ENCODE measurements around the gene PADI3. TPM values are rescaled to one million over a fixed set of nuclear protein-coding genes. Genes with fewer than 3 reads are reported as not detected.

Gene PADI3
- polyA plus RNA-seq, 1 of the 3 experiments (the other 2 are of a cell fraction), result 0.30 TPM

DNA sequence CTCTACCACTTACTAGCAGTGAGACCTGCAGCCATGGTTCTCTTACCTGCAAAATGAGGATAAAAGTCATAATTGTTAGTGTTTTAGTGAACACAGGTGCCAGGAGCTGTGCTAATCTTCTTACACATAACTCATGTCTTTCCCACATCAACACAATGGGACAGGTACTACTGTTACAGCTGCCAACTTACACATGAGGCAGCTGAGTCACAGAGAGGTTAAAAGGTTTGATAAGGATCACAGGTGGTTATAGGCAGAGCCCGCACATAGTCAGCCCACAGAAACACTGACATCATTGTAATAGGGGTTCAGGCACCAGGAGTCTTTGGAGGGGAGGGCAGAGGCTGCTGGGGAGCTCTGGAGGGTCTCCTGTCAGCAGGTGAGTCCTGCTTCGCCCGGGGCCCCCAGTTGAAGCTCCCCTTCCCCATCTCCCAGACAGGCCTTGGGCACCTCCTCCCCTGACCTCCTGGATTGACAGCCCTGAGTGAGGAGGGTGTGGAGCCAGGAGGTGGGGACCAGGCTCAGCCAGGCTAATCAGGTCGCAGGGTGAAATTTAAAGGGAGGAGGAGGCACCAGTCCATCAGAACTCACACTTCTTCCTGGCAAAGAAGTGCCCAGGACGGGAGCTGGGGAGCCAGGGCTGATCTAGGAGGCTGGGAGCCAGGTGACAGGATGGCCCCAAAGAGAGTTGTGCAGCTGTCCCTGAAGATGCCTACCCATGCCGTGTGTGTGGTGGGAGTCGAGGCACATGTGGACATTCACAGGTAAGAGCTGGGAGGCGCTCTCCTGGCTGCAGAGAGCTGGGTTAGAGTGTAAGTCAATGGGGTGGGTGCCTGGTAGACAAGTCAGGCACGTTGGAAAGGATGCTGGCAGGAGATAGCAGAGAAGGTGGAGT, 44.1 kb upstream of the PADI3 start, which contains the start of gene PADI1:
Gene PADI1, plus strand, starts transcription at position 583 of the 895 bp plus-strand sequence. Its CDS starts 90 bp downstream, at position 673.
- H3K36me3 ChIP-seq (replicated peaks in 1 of 2; ENCODE audit: control insufficient read depth in 1 of 2, insufficient read depth in 2 of 2, low read length in 1 of 2), result no peaks in the 10 kb centered on the region
- peaks cover 5% of the 10 kb centered on the region for H3F3A ChIP-seq (replicated peaks; ENCODE audit: insufficient read depth)
- no peak for DNase-seq
- no peak within 1 kb of the TSS for H3K27ac ChIP-seq (ENCODE audit: low read depth in 2 of 2, low read length in 1 of 2)
- 50% methylated on average over 8 of the region's 9 CpGs for WGBS (ENCODE audit: low lambda C conversion rate)
- H2AFZ ChIP-seq (ENCODE audit: low read depth), result no peak within 1 kb of the TSS
- no peaks in the 10 kb centered on the region for H3K9me3 ChIP-seq
- H3K27me3 ChIP-seq (ENCODE audit: insufficient read depth), result no peaks in the 10 kb centered on the region
- H3K4me3 ChIP-seq (ENCODE audit: low read depth in 2 of 2, low read length in 1 of 2), result no peak within 1 kb of the TSS
- ChIA-PET POLR2A (no interaction called here), CTCF (interaction anchor here (1.0 to 1.4 kb wide), 3 partner anchors 13 to 79 kb away, joined by 3 to 4 read pairs (median 3); no protein-coding TSS in a partner anchor)
- no peaks in the 10 kb centered on the region for H3K79me2 ChIP-seq (ENCODE audit: insufficient read depth)
- H4K20me1 ChIP-seq (ENCODE audit: insufficient read depth), result no peaks in the 10 kb centered on the region
- TF ChIP-seq, protein P1, sequence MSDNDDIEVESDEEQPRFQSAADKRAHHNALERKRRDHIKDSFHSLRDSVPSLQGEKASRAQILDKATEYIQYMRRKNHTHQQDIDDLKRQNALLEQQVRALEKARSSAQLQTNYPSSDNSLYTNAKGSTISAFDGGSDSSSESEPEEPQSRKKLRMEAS (IDR thresholded peaks at IDR 0.05; ENCODE audit: low read depth), result no peak
- TF ChIP-seq SMC3 (IDR thresholded peaks at IDR 0.05; ENCODE audit: low read depth, low read length) (no peak), RCOR1 (IDR thresholded peaks at IDR 0.05; ENCODE audit: low read length) (no peak), RAD21 (IDR thresholded peaks at IDR 0.05; ENCODE audit: low read length) (no peak)
- TF ChIP-seq, protein P2, sequence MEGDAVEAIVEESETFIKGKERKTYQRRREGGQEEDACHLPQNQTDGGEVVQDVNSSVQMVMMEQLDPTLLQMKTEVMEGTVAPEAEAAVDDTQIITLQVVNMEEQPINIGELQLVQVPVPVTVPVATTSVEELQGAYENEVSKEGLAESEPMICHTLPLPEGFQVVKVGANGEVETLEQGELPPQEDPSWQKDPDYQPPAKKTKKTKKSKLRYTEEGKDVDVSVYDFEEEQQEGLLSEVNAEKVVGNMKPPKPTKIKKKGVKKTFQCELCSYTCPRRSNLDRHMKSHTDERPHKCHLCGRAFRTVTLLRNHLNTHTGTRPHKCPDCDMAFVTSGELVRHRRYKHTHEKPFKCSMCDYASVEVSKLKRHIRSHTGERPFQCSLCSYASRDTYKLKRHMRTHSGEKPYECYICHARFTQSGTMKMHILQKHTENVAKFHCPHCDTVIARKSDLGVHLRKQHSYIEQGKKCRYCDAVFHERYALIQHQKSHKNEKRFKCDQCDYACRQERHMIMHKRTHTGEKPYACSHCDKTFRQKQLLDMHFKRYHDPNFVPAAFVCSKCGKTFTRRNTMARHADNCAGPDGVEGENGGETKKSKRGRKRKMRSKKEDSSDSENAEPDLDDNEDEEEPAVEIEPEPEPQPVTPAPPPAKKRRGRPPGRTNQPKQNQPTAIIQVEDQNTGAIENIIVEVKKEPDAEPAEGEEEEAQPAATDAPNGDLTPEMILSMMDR (IDR thresholded peaks at IDR 0.05), result no peak
- TF ChIP-seq, protein P3, sequence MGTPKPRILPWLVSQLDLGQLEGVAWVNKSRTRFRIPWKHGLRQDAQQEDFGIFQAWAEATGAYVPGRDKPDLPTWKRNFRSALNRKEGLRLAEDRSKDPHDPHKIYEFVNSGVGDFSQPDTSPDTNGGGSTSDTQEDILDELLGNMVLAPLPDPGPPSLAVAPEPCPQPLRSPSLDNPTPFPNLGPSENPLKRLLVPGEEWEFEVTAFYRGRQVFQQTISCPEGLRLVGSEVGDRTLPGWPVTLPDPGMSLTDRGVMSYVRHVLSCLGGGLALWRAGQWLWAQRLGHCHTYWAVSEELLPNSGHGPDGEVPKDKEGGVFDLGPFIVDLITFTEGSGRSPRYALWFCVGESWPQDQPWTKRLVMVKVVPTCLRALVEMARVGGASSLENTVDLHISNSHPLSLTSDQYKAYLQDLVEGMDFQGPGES (IDR thresholded peaks at IDR 0.05; ENCODE audit: low read depth, low read length), result no peak
- H3K4me1 ChIP-seq (ENCODE audit: control insufficient read depth in 1 of 2, insufficient read depth in 2 of 2, low read depth in 1 of 2, low read length in 1 of 2), result peaks cover 0 to 11% of the 10 kb centered on the region in 2 experiments; a peak in 1 of 4 replicates
- no peak within 1 kb of the TSS for H3K9ac ChIP-seq
- no peaks in the 10 kb centered on the region for H3K9me2 ChIP-seq
- no peak within 1 kb of the TSS for H3K4me2 ChIP-seq

DNA sequence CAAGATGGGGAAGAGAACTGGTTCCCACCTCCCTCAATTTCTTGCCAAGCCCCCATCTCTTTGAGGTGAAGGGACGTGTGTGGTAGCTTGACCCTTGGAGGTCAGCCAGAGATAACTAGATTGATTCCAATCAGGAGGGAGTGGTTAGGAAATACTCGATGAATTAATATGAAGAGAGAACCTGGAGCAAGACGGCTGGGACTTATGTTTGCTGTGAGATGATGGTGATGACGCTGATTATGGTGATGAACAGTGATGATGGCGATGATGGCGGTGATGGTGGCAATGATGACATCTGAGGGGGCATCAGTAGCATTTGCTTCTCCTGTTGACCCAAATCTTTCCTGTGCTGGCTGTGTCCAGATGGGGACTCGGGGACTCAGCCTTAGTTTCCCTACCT, 43.2 kb upstream of the PADI3 start:
- peaks cover 0 to 11% of the 10 kb centered on the region in 2 experiments; a peak in 1 of 4 replicates for H3K4me1 ChIP-seq (ENCODE audit: control insufficient read depth in 1 of 2, insufficient read depth in 2 of 2, low read depth in 1 of 2, low read length in 1 of 2)
- no peaks in the 10 kb centered on the region for H3K9me2 ChIP-seq
- no peak overlapping the region for H3K4me3 ChIP-seq (ENCODE audit: low read depth in 2 of 2, low read length in 1 of 2)
- H3K4me2 ChIP-seq, result no peak overlapping the region
- H3K9ac ChIP-seq, result no peak overlapping the region
- H3K9me3 ChIP-seq, result no peaks in the 10 kb centered on the region
- TF ChIP-seq ELF1 (IDR thresholded peaks at IDR 0.05) (no peak), SIN3A (IDR thresholded peaks at IDR 0.05; ENCODE audit: borderline replicate concordance, low read depth, low read length) (no peak), NRF1 (IDR thresholded peaks at IDR 0.05; ENCODE audit: low read depth, low read length) (no peak), EZH2phosphoT487 (IDR thresholded peaks at IDR 0.05; ENCODE audit: borderline replicate concordance, low read depth) (no peak), GATA2 (CRISPR knock-in tag; IDR thresholded peaks at IDR 0.05) (no peak), FOXJ3 (CRISPR knock-in tag; IDR thresholded peaks at IDR 0.05) (no peak), JUND (IDR thresholded peaks at IDR 0.05) (no peak)
- TF ChIP-seq, protein P2 (IDR thresholded peaks at IDR 0.05), result no peak
- TF ChIP-seq, protein P1 (IDR thresholded peaks at IDR 0.05; ENCODE audit: low read depth), result no peak
- TF ChIP-seq, protein P4, sequence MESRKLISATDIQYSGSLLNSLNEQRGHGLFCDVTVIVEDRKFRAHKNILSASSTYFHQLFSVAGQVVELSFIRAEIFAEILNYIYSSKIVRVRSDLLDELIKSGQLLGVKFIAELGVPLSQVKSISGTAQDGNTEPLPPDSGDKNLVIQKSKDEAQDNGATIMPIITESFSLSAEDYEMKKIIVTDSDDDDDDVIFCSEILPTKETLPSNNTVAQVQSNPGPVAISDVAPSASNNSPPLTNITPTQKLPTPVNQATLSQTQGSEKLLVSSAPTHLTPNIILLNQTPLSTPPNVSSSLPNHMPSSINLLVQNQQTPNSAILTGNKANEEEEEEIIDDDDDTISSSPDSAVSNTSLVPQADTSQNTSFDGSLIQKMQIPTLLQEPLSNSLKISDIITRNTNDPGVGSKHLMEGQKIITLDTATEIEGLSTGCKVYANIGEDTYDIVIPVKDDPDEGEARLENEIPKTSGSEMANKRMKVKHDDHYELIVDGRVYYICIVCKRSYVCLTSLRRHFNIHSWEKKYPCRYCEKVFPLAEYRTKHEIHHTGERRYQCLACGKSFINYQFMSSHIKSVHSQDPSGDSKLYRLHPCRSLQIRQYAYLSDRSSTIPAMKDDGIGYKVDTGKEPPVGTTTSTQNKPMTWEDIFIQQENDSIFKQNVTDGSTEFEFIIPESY (IDR thresholded peaks at IDR 0.05; ENCODE audit: borderline replicate concordance, low read depth), result no peak
- no peaks in the 10 kb centered on the region for H3K27me3 ChIP-seq (ENCODE audit: insufficient read depth)
- WGBS (ENCODE audit: low lambda C conversion rate), result 94% methylated on average over 7 of the region's 7 CpGs
- H4K20me1 ChIP-seq (ENCODE audit: insufficient read depth), result no peaks in the 10 kb centered on the region
- no peaks in the 10 kb centered on the region for H3K36me3 ChIP-seq (replicated peaks in 1 of 2; ENCODE audit: control insufficient read depth in 1 of 2, insufficient read depth in 2 of 2, low read length in 1 of 2)
- no peaks in the 10 kb centered on the region for H3K79me2 ChIP-seq (ENCODE audit: insufficient read depth)
- H2AFZ ChIP-seq (ENCODE audit: low read depth), result no peak overlapping the region
- POLR2A ChIA-PET, result no interaction called here
- H3K27ac ChIP-seq (ENCODE audit: low read depth in 2 of 2, low read length in 1 of 2), result no peak overlapping the region
- no peak for DNase-seq
- peaks cover 5% of the 10 kb centered on the region for H3F3A ChIP-seq (replicated peaks; ENCODE audit: insufficient read depth)
- CTCF ChIA-PET, result interaction anchor here (0.7 to 1.3 kb wide), 2 partner anchors 68 to 80 kb away, joined by 3 read pairs; no protein-coding TSS in a partner anchor
